Fibroblast of the aortic adventitia (primary cell): Measurements from ENCODE around the gene CFDP1. TPM values are rescaled to one million over a fixed set of nuclear protein-coding genes. Genes with fewer than 3 reads are reported as not detected.

ENCODE experiments used
- DNase-seq: peaks from one replicate; pipeline ENCODE4 v3.0.0-alpha.2; 2010; ENCODE audit warnings: low read depth
- H3K4me3 ChIP-seq: 2 replicates; pipeline ENCODE4 v1.5.1; 2011; ENCODE audit warnings: low read depth, mild to moderate bottlenecking, control low read depth, low read length, moderate library complexity
- total RNA-seq: library from RNA; depleted of rRNA; stranded (reverse); fragments of >200 nt; gene quantifications from 2 replicates; pipeline ENCODE4 v1.2.3, GENCODE V29; 2012; ENCODE audit warnings: low replicate concordance
- TF ChIP-seq, protein P1 (sequence below): IDR thresholded peaks from 2 replicates; pipeline ENCODE4 v1.5.1; 2011; ENCODE audit warnings: mild to moderate bottlenecking, low read length, control low read depth, inconsistent platforms; ENCODE audit not compliant: insufficient read depth

CFDP1 gene
- total RNA-seq, 1 donor = 47.0 TPM

DNA sequence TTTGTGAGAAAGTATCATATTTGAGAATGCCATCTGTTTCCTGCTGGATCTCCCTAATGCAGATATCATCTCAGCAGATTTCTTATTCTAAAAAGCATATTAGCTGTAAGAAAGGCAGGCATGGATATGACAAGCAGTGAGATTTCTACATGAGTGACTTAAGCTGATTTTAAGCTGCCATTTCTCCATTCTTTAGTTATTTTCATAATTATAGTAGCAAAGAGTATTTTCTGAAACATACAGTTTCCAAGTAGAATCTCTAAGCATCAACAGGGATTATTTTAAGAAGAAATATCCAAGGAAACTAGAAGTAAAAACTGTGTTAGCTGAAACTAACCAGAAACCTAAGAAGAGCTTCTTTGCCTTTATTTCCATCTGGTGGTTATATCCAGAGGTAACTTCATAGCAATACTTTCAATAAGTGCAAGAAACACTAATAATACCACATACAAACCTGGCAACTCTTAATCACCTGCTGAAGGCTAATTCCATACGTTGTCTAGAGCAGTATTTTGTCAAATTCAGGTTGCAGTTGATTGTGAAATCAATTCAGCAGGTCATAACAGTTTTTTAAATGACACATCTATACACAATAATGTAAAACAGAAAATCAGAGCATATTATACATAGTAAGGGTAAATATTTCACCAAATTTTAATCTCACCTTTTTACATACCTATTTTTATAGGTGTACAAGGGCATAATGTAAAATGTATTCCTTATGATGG lies 42.2 kb downstream of the CFDP1 start:
- no peak for DNase-seq
- no peak overlapping the region for H3K4me3 ChIP-seq
- TF ChIP-seq, protein P1, sequence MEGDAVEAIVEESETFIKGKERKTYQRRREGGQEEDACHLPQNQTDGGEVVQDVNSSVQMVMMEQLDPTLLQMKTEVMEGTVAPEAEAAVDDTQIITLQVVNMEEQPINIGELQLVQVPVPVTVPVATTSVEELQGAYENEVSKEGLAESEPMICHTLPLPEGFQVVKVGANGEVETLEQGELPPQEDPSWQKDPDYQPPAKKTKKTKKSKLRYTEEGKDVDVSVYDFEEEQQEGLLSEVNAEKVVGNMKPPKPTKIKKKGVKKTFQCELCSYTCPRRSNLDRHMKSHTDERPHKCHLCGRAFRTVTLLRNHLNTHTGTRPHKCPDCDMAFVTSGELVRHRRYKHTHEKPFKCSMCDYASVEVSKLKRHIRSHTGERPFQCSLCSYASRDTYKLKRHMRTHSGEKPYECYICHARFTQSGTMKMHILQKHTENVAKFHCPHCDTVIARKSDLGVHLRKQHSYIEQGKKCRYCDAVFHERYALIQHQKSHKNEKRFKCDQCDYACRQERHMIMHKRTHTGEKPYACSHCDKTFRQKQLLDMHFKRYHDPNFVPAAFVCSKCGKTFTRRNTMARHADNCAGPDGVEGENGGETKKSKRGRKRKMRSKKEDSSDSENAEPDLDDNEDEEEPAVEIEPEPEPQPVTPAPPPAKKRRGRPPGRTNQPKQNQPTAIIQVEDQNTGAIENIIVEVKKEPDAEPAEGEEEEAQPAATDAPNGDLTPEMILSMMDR = no peak

DNA sequence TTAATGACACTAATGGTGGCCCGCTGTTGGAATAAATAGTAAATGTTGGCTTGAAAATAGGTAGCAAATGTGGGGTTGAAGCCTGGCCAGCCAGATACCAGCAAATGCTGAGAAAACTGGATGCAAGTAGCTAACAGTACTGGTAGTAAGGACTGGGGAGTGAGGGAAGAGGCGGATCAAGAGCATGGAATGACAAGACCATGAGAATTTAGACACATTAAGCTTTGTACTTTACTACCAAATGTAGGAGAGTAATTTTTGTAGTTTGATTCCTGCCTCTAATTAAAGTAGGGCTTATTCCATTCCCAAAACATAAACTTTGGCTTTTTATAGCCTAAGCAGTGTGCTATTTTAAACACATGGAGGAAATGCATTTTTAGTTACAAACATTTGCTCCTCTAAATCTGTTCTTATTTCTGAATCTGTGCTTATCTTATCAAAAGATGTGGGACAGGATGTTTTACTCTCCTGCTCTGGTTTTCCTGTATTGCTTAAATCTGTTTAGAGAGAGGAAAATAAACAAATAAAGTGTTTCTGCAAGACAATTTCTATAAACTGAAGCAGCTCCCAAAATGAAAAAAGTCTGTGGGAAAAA lies 44.1 kb downstream of the CFDP1 start:
- TF ChIP-seq, protein P1 = no peak
- DNase-seq = no peak
- H3K4me3 ChIP-seq = no peak overlapping the region

DNA sequence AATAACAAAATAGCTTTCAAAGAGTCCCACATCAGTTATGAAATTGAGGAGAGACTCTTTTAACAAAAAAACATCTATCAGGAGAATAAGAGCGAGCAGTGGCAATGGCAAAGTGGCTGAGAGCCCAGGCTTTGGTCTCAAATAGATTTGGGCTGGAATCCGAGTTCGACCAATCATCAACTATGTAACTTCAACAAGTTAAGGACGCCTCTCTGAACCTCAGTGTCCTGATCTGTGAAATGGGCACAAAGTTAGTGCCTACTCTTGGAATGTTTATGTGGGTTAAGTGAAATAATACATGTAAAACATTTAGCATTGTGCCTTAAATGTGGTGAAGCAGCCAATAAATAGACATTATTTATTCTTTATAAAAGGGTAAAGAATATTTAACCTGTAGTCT lies 45.4 kb downstream of the CFDP1 start:
- TF ChIP-seq, protein P1 = no peak
- no peak for DNase-seq

DNA sequence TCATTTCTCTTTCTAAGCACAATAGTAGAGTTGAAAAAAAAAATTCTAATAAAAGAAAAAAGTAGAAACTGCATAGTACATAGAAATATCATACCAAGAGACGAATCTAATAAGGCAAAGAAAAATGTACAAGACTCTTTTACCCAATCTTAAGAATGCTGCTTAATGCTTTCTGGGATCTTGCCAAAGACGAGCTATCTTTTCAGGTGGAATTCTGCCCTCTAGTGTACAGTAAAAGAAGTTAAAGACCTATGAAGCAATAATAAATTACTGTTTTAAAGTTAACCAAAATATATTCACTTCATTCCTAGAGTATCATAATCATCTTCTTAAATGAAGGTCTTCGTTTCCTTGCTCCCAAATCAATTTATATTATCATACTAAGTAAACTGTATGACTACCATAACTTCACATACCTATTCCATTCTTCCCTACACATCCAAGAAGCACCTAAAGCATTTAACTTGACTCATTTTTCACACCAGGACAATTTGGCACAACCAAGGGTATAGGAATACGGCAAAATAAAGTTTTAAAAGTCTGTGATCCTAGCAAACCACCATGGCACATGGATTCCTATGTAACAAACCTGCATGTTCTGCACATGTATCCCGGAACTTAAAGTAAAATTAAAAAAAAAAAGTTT lies 47.7 kb downstream of the CFDP1 start:
- TF ChIP-seq, protein P1 = peak; percentile 41
- peak; percentile 95 for DNase-seq
- no peak overlapping the region for H3K4me3 ChIP-seq

More for the DNA sequence above, 45.4 kb downstream of the CFDP1 start:
- H3K4me3 ChIP-seq = no peak overlapping the region

DNA sequence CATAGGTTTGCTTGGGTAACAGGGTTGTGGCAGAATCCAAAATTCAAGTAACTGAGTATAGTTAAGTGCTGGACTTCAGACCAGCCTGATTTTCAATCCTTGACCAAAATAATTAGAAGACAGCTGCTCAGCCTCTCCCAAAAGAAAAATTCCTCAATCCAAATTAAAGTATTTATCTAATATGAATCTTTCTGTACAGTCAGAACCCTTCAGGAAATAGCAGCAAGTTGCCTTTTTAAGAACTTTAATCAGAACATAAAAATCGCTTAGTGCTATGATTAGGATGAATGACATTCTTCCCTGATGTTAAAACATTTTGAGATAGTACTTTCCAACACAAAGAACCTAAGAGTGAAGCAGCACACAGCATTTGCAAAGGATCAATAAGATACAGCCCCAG lies 50.2 kb downstream of the CFDP1 start:
- TF ChIP-seq, protein P1 = no peak
- DNase-seq = no peak
- H3K4me3 ChIP-seq = no peak overlapping the region

DNA sequence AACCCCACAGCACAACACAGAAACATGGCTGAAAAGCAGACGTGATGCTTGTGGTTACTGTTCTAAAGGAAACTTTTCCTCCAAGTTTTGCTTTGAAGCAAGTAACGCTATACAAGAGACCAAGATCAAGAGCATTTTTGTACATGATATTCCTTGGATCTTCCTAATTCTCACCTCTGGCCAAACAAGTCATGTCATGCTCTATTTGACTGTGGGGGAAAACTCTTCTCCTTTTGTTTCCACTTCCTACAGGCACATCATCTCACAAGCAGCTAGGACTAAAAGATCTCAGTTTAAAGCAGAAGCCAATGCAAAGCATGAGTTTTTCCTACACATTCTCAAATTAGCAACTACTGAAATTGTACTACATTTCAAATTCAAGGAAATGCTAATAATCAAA lies 50.7 kb downstream of the CFDP1 start:
- H3K4me3 ChIP-seq = no peak overlapping the region
- TF ChIP-seq, protein P1 = no peak
- DNase-seq = no peak
